Muscle of arm (tissue), 12 donors: ENCODE measurements around the gene MUL1. TPM values are rescaled to one million over a fixed set of nuclear protein-coding genes. Genes with fewer than 3 reads are reported as not detected.

Source experiments
- DNase-seq: peaks from one replicate; pipeline ENCODE4 v3.0.0-alpha.2; 2013
- polyA plus RNA-seq, 12 donors: library from polyadenylated mRNA; unstranded; fragments of 120-200 nt; gene quantifications; one replicate each; pipeline ENCODE4 v1.2.1, GENCODE V29; 2013; ENCODE audit not compliant: insufficient read length in 12 of 12

The MUL1 gene
- polyA plus RNA-seq, 12 donors = 14.3 to 22.1 (median 18.6) TPM; not detected in 1

GRCh38 chr1:20472860-20473711, 34.9 kb downstream of the MUL1 start:
- DNase-seq = no peak

GRCh38 chr1:20472121-20472520, 35.8 kb downstream of the MUL1 start:
- DNase-seq = no peak

- no peak for DNase-seq
These were observed 37.8 kb downstream of the MUL1 start for GRCh38 chr1:20470194-20470593.

GRCh38 chr1:20469406-20470076, 38.4 kb downstream of the MUL1 start:
- DNase-seq = no peak

- DNase-seq = no peak
These were observed 41.7 kb downstream of the MUL1 start for GRCh38 chr1:20466273-20466672.

GRCh38 chr1:20465187-20465586, 42.8 kb downstream of the MUL1 start:
- no peak for DNase-seq

GRCh38 chr1:20463502-20463901, 44.4 kb downstream of the MUL1 start:
- DNase-seq = no peak

- no peak for DNase-seq
These were observed 45.6 kb downstream of the MUL1 start for GRCh38 chr1:20462397-20462796.

GRCh38 chr1:20458717-20459116, 49.2 kb downstream of the MUL1 start:
- DNase-seq = no peak

GRCh38 chr1:20454004-20454403, 53.9 kb downstream of the MUL1 start:
- no peak for DNase-seq

GRCh38 chr1:20449735-20450311, 58.1 kb downstream of the MUL1 start:
- DNase-seq = no peak

Other genes with a start within 250 kb of the MUL1 start
- under 1 TPM in 10 of 12 donors, not detected in 2; 0.05 to 0.44 (median 0.16) TPM for gene VWA5B1, start 217.3 kb downstream of the MUL1 start, polyA plus RNA-seq
- 10 to 100 TPM in 2 of 12 donors, 1 to 10 TPM in 9, not detected in 1; 4.8 to 40.8 (median 5.9) TPM for gene CAMK2N1, start 21.9 kb downstream of the MUL1 start, polyA plus RNA-seq
- 1 to 10 TPM in 3 of 12 donors, under 1 TPM in 7, not detected in 2; 0.34 to 1.6 (median 0.77) TPM for gene FAM43B, start 44.4 kb upstream of the MUL1 start, polyA plus RNA-seq
- gene CDA, start 80.9 kb upstream of the MUL1 start, polyA plus RNA-seq = 1 to 10 TPM in 1 of 12 donors, under 1 TPM in 9, not detected in 2; 0.32 to 5.8 (median 0.49) TPM
- 10 to 100 TPM in 11 of 12 donors, not detected in 1; 30.7 to 43.5 (median 38.7) TPM for gene PINK1, start 125.3 kb upstream of the MUL1 start, polyA plus RNA-seq
- 100 to 1,000 TPM in 10 of 12 donors, 10 to 100 TPM in 1, not detected in 1; 89.4 to 160 (median 125) TPM for gene DDOST, start 153.2 kb upstream of the MUL1 start, polyA plus RNA-seq
- 1 to 10 TPM in 10 of 12 donors, not detected in 2; 1.3 to 4.1 (median 2.5) TPM for gene KIF17, start 209.9 kb upstream of the MUL1 start, polyA plus RNA-seq
- gene SH2D5, start 224.6 kb upstream of the MUL1 start, polyA plus RNA-seq = under 1 TPM in 10 of 12 donors, not detected in 2; 0.10 to 0.62 (median 0.38) TPM